Kasumi-1 (cell line): ENCODE results near the gene FURIN.
"Not testable (repeated sequence)": the region's sequence is repeated elsewhere in the genome, so short reads cannot be mapped to it uniquely, and the experiment has no call there.

ENCODE experiments used
- DNase-seq, 2 experiments: peaks; one replicate each; lab custom pipeline; 2025; lab: John Stamatoyannopoulos, UW

Gene FURIN

DNA sequence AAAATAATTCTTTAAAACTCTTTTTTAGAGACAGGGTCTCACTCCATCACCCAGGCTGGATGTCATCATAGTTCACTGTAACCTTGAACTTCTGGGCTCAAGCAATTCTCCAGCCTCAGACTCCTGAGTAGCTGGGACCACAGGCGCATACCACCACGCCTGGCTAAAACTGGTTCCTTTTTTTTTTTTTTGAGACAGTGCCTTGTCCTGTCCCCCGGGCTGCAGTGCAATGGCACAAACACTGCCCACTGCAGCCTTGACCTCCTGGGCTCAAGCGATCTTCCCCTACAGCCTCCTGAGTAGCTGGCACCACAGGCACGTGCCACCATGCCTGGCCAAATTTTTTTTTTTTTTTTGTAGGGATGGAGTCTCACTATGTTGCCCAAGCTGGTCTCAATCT lies 23.7 kb upstream of the FURIN start:
- no peak for DNase-seq

DNA sequence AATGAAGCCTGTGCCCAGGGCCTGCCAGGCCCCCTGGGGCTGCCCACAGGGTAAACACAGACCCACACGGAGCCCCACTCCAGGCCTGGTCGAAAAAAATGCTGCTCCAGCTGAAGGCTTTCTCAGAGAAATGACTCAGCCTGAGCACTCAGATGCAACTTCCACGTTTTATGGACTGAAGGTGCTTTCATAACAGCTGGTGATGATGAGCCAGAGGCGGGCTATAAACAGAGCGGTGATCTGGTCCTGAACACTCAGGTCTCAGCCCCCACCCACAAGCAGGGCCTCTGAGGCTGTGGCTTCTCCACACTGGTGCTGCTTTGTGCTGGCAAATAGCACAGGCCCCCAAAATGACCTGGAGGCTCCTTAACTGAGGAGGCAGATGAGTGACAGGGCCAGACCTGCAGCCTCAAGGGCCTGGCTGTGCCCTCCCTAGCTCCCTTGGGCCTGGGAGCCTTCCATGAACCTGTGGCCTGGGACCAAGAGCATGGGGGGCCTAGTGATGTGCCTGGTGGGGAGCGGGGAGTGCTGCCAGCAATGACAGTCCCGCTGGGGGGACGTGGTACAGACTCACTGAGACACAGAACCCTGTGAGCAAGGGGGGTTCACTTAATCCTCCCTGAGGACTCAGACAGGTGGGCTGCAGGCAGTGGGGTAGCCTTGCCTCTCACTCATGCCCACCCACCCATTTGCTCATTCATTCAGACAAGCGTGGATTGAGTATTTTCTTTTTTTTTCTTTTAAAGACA lies 23.0 kb upstream of the FURIN start:
- DNase-seq: peak; percentile 64 to 73

DNA sequence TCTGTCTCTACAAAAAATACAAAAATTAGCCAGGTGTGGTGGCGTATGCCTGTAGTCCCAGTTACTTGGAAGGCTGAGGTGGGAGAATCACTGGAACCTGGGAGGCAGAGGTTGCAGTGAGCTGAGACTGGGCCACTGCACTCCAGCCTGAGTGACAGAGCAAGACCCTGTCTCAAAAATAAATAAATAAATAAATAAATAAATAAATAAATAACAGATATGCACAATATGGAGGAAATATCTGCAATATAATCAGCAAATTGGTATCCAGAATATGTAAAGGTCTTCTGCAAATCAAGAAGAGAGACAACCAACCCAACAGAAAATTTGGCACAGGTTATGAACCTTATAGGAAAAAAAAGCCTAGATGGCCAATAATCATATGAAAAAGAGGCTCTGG lies 19.0 kb upstream of the FURIN start:
- not testable (repeated sequence) for DNase-seq

DNA sequence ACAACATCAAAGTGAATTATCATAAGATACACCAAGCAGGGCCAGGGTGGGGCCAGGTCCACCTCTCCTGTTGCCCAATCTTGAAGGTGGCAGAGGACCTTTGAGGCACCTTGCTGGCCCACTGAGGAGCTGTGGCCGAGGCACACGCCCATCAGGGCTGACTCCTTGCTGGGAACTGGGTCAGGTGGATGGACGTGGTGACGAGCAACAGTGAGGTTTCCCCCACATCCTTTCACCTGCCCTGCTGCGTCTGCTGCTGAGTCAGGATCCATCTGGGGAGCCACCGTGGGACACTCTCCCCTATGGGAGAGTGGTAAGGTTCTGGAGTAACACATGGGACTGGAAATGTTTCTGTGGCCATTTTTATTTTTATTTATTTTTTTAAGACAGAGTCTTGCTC lies 17.3 kb upstream of the FURIN start:
- no peak for DNase-seq

DNA sequence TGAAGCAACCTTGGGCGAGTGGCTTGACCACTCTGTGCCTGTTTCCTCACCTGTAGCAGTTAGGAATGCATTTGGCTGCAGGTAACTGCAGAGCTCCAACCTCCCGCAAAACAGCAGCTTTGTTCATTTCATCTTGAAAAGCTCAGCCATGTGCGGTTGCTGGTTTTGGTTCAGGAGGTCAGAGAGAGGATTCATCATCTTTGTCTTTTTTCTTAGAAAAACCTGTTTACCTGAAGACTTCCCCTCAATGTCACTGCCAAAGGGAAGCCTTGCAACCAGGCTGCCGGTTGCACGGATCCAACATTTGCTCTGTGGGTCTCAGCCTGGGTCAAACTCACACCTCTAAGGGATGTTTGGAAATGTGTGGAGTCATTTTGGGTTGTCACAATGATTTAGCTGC lies 16.4 kb upstream of the FURIN start:
- no peak for DNase-seq

DNA sequence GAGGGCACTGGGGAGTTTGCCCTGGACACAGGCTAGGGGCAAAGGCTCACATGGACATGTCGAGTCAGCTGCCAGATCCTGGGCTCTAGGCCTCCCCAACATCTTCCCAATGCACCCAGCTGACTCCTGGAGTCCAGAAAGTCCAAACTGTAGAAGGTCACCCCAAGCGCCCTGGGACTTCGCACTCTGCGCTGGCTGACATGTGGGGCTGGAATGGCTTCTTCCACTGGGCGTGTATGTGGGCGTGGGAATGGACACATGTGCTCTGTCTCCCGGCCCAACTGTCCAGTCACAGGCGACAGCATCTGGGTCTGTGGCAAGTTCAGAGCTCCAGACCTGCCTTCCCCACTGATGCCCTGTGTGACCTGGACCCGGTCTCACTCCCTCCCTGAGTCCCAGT lies 13.2 kb upstream of the FURIN start:
- no peak for DNase-seq

DNA sequence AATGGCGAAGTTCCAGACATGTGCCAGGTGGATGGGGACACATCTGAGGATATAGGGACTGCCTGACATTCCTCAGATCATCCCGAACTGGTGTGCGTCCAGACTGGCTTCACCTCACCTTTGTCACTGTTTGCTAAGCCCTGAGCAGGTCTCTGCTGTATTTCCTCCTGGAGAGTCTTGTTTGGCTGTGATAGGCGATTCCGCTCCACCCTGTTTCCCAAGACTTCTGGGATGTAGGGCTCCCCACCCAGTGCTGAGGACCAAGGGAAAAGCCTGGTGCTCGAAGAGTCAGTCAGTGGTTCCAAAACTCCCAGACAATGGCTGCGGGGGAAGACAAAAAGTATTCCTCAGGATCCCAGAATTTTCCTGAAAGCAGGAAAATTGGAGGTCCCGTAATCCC lies 11.1 kb upstream of the FURIN start:
- no peak for DNase-seq

DNA sequence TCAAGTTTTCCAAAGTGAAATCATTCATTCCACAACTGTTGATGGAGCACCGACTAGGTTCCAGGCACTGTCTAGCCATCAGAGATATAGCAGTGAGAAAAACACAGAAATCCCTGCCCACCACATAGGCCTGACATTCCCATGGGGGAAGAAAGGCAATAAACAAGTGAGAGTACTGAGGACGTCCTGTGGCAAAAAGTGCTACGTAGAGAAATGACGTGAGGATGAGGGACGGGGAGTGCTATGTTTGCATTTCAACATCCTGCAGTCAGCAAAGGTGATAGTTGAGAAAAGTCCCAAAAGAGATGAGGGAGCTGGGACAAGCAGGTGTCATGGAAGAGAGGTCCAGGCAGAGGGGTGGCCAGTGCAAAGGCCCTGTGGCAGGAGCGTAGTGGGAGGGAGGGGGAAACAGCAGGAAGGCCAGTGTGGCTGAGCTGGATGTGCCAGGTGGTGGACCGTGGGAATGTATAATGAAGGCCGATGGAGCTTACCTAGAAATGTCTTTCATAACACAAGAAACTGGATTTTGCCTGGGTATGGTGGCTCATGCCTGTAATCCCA lies 10.4 kb upstream of the FURIN start:
- no peak for DNase-seq

DNA sequence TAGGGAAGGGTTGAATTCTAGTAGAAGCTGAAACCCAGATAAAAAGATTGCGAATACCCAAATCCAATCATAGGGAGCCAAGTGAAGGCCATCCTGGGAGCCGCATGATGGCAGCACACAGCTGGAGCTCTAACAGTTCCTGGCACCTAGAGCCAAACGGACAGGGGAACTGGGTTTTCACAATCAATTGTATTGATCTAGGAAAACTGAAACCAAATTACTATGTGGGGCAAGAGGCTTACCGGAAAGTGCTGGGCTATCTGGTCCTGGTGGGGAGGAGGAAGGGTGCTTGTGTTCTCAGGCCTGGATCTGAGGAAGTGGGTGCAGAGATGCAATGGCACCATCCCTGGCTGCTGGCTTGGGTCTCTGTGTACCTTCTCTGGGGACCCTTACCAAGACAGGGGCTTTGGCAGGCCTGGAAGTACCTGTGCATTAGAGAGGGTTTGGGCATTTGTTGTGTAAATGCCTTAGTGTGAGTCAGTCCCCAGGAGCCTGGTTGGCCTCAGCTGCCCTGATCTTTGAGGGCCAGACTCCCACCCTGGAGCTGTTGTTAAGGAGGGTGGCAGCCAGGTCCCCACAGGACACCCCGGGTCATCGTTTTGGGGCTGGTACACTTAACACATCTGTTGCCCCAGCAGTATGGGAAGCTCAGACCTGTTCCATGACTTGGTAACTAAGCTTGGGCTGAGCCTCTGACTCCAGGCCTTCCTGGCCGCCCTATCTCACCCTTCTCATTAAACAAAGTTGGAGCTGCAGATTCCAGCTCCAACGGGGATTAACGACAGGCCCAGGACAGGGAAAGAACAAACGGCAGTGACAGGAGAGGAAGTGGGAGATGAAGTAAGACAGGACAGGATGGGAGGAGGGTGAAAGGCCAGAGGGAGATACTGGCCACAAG lies 8.9 kb upstream of the FURIN start:
- DNase-seq: no peak

DNA sequence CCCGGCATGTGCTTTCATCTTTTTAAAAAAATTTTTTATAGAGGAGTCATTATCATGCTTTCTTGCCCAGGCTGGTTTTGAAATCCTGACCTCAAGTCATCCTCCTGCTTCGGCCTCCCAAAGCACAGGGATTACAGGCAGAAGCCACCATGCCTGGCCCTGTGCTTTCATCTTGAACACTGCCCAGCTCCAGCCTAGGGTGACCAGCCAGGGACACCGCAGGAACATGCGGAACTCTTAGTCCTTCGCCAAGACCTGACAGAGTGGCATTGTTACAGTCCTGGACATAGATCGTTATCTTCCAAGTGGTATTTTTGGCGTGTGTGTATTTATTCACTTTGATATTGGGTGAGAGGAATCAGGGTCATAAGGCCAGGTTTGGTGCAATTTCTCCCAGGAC lies 7.9 kb upstream of the FURIN start:
- no peak for DNase-seq

DNA sequence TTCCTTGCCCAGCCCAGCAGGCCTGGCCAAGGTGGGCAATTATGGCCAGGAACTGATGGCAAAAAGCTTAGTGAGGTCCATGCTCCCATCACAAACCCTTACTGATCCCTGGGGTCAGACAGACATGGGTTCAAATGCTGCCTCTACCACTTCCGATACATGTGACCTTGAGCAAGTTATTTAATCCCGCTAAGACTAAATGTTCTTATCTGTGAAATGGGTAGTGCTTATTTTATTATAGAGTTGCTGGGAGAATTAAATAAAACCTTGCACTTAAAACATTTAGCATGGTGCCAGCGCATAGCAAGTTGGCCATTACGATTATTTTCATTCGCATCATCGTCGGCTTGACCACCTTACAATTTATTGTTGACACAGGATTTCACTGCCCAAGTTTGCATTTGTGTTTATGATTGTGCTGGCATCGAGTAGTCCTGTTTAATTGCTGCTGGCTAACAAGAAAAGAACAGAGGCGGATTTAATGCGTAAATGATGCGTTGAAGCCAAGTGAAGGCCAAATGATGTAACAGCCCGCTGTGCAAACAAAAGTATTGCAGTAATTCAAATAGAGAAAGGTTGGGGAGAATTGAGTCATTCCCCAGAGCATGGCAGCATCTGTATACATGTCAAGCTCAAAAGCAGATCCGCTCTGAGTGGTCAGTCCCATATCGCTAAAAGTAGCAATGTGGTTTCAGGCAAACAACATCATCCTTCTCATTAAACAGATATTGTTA lies 7.3 kb upstream of the FURIN start:
- no peak for DNase-seq

DNA sequence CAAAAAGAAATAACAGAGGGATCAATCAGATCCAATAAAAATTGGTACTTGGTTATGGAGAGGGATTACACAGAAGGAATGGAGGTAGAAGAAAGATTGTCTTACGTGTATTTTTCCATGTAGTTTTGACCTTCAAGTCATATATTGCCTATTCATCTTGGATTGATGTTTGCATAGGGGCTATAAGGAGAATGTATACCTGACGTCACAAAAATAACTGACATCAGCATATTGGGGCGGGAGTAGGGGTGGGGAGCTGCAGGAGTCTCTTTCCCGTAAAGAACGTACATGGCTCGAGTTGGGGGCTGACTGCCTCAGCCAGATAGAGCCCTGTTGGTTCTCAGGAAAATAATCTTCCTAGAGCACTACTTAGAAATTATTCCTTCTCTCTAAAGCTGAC lies 5.9 kb upstream of the FURIN start:
- no peak for DNase-seq

DNA sequence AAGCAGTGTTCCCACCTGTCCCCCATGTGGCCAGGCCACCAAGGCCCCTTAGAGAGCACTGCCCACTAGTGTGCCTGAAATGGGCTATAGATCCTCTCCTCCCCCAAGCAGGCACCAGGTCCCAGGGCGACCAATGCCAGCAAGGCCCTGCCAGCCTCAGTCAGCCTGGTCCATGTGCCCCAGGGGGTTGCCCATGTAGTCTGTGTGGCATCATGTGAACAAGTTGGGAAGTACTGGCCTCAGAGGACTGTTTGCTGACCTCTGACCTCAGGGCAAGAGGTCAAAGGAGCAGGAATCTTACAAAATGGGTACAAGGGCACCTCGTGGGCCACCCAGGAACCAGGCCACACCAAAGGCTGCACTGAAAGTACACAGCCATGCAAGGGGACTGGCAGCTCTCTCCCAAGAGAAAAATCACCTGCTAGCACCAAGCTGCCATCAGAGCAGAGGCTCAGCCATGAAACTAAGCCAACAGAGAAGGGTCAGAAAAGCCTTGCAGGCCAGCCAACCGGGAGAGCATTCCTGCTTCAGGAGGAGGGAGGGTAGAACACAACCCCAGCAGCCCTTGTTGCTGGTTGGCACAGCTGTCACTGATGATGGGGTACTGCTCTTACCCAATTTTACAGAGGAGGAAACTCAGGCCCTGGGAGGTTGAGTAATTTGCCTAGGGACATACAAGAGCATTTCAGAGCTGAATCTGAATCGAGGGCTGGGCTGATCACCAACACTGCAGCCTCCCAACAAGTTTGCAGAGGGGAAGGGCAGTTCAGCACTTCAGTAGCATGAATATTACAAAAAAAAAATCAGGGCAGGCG lies 5.2 kb upstream of the FURIN start:
- DNase-seq: peak; percentile 26 to 29

DNA sequence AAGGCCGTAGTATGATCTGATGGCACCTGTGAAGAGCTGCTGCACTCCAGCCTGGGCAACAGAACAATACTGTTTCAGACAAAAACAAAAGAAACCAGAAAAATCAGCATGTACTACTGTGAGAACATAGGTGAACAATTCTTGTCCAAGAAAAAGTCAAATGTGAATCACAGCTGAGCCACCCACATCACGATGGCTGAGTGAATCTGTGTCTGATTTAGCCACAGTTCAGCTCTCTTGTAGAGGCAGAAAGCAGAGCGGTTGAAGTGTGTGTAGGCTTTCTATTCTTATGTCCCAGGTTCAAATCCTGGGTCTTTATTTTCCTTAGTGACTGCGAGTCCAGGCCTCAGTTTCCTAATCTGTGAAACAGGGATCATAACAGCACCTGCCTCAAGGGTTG lies 4.4 kb upstream of the FURIN start:
- DNase-seq: no peak

DNA sequence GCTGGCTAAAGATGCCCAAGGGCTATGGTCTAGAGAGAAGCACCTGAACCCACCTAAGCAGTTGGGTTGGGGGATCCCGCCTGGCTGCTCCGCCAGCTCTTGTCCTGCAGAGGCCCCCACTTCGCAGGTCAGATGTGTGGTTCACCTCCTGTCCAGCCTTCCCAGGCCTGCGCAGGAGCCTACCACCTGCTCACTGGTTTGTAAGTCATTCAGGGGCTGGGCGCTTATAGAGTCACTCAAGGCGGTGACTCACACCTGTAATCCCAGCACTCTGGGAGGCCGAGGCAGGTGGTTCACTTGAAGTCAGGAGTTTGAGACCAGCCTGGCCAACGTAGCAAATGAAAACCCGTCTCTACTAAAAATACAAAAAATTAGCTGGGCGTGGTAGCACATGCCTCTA lies 3.9 kb upstream of the FURIN start:
- no peak for DNase-seq

DNA sequence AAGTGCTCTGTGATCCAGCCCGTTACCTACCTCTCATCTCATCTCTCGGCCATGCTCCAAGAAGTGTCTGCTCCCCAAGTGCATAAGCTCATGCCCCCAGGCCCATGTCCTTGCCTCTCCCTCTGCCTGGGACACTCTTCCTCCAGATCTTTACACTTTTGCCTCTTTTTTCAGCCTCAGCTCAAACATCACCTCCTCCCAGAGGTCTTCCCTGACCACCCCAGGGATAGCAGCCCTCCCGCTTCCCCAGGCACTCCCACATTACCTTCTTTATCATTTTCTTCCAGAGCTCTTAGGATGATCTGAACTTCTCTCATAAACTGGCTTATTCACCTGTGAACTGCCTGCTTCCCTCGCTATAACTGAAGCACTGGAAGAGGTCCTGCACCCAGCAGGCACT lies 2.7 kb upstream of the FURIN start:
- no peak for DNase-seq

DNA sequence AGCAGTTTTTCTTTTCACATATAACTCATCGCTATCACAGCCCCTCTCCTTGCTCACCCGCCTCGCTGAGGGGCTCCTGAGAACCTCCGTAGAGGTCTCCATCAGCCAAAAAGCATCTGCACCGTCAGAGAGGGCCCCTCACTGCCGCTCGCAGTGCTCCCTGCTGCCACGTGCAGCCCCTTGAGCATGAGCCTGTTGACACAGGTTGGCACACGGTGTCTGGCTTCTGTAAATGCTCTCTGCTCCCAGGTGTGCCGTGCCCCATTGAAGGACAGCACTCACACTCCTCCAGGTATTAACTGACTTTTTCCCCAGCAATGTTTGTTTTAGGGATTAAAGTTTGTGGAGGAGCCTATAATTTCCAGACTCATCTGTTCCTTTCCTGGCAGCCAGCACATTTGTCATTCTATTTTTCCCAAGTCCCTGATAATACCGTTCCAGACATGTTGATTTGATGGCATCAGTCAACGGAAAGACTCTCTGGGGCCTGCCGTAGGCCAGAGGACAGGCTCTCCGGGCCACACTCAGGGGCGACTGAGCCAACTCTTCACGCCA lies 2.1 kb upstream of the FURIN start:
- no peak for DNase-seq

DNA sequence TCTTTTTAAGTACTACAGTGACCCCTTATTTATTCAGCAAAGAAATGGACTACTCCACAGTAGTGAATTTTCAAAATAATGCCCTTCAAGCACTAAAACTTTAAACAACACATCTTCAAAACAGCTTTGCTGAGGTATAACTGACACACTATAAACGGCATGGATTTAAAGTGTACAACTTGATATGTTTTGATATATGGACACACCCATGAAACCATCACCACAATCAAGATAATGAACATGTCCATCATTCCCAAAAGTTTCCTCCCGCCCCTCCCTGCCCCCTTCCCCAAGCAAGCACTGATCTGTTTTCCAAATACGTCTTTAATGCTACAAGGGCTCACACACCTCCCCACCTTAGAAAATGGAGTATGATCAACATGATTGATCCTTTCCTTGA lies 1.6 kb upstream of the FURIN start:
- no peak for DNase-seq

DNA sequence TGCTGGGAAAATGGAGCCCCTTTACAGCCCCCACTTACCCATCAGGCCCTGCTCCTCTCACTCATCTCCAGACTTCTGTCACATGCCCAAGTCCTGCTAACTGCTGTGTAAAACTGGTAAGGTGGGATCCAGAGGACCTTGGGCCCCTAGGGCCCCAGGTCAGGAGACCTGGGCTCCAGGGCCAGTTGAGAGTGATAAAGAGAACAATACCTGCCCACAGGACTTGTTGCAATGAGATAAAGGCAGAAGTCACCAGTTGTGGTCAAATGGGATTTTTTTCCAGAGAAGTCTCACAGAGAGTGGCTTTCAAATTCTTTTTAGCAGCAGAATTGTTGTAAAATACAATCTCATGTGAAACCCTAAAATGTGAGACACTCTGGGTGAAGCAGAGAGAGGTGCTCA lies 753 bp downstream of the FURIN start:
- DNase-seq: no peak

DNA sequence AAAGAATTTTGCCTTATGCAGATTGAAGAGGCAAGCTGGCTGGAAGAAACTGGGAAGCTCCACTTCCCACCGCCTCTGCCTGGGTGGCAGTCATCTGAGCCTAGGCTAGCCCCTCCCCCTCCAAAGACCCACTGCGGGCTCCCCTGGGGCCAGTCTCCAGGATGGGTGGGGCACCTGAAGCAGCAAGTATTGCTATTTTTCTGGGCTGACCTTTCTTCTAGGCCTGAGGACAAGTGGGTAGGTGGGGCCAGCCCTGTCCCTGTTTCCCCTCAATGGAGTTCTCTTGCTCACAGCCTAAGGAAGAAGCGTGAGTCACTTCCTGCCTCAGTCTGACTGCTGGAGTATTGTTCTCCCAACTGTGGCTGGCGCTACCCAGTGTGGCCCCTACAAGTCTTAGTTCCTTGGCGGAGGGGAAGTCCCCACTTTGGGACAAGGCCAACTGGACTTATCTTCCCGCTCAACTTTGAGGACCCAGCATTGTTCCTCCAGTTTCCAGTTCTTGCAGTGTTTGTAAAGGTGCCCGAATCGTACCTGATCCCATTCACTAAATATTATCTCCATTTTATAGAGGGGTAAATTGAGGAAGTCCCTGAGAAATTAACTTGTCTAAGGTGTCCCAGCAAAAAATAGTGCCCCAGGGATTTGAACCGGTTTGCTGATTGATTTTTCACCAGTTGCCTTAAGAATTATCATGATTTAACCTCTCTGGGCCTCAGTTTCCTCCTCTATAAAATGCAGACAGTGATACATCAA lies 1.4 kb downstream of the FURIN start:
- DNase-seq: peak; percentile 95 to 96
